ENCODE data around the gene NDUFA13. TPM values are rescaled to one million over a fixed set of nuclear protein-coding genes. Genes with fewer than 3 reads are reported as not detected.

The NDUFA13 gene
- total RNA-seq, 1 donor from 2014 or later, result 394 TPM

- H3K27me3 Mint-ChIP-seq (ENCODE audit: unreplicated experiment), result peaks cover 9% of the 10 kb centered on the region
- peaks cover 13% of the 10 kb centered on the region for H3K9me3 Mint-ChIP-seq (ENCODE audit: unreplicated experiment)
- no peak for DNase-seq
- no peaks in the 10 kb centered on the region for H3K36me3 Mint-ChIP-seq (ENCODE audit: unreplicated experiment)
- TF ChIP-seq, protein P1, sequence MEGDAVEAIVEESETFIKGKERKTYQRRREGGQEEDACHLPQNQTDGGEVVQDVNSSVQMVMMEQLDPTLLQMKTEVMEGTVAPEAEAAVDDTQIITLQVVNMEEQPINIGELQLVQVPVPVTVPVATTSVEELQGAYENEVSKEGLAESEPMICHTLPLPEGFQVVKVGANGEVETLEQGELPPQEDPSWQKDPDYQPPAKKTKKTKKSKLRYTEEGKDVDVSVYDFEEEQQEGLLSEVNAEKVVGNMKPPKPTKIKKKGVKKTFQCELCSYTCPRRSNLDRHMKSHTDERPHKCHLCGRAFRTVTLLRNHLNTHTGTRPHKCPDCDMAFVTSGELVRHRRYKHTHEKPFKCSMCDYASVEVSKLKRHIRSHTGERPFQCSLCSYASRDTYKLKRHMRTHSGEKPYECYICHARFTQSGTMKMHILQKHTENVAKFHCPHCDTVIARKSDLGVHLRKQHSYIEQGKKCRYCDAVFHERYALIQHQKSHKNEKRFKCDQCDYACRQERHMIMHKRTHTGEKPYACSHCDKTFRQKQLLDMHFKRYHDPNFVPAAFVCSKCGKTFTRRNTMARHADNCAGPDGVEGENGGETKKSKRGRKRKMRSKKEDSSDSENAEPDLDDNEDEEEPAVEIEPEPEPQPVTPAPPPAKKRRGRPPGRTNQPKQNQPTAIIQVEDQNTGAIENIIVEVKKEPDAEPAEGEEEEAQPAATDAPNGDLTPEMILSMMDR (IDR thresholded peaks at IDR 0.05; ENCODE audit: partially characterized antibody, unreplicated experiment), result no peak
- no peak overlapping the region for H3K27ac Mint-ChIP-seq (ENCODE audit: unreplicated experiment)
- H3K4me1 Mint-ChIP-seq (ENCODE audit: low read depth, unreplicated experiment), result peaks cover 5% of the 10 kb centered on the region
- no peak overlapping the region for H3K4me3 Mint-ChIP-seq (ENCODE audit: unreplicated experiment)
Observed at GRCh38 chr19:19495614-19496603, 20.1 kb upstream of the NDUFA13 start.

DNA sequence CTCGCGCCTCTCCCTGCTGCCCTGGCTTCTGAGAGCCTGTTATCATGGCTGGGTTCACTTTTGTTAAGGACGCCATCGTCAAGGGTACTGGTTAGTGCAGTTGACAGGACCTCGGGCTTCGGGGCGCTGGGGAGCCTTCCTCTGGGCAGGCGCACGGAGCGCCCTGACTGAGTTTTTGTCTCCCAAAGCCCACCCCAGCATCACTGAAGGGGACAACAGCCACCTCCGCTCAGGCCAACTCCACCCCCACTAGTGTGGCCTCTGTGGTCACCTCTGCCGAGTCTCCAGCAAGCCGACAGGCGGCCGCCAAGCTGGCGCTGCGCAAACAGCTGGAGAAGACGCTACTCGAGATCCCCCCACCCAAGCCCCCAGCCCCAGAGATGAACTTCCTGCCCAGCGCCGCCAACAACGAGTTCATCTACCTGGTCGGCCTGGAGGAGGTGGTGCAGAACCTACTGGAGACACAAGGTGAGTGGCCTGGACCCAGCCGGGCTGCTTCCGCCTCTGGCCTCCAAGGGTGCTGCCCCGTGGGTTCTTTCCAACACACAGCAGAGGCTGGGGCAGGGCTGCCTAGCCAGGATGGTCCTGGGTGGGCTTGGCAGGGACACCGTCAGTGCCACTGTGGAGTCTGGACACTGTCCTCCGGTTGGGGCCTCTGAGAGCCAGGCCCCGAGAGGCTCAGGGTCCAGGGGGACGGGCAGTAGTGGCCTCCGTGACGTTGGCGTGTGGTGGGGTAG, 17.6 kb upstream of the NDUFA13 start:
- no peak for DNase-seq
- H3K9me3 Mint-ChIP-seq (ENCODE audit: unreplicated experiment), result peaks cover 19% of the 10 kb centered on the region
- H3K36me3 Mint-ChIP-seq (ENCODE audit: unreplicated experiment), result no peaks in the 10 kb centered on the region
- H3K27me3 Mint-ChIP-seq (ENCODE audit: unreplicated experiment), result peaks cover 11% of the 10 kb centered on the region
- no peak overlapping the region for H3K27ac Mint-ChIP-seq (ENCODE audit: unreplicated experiment)
- H3K4me1 Mint-ChIP-seq (ENCODE audit: low read depth, unreplicated experiment), result peaks cover 5% of the 10 kb centered on the region
- TF ChIP-seq, protein P1 (IDR thresholded peaks at IDR 0.05; ENCODE audit: partially characterized antibody, unreplicated experiment), result no peak
- no peak overlapping the region for H3K4me3 Mint-ChIP-seq (ENCODE audit: unreplicated experiment)

DNA sequence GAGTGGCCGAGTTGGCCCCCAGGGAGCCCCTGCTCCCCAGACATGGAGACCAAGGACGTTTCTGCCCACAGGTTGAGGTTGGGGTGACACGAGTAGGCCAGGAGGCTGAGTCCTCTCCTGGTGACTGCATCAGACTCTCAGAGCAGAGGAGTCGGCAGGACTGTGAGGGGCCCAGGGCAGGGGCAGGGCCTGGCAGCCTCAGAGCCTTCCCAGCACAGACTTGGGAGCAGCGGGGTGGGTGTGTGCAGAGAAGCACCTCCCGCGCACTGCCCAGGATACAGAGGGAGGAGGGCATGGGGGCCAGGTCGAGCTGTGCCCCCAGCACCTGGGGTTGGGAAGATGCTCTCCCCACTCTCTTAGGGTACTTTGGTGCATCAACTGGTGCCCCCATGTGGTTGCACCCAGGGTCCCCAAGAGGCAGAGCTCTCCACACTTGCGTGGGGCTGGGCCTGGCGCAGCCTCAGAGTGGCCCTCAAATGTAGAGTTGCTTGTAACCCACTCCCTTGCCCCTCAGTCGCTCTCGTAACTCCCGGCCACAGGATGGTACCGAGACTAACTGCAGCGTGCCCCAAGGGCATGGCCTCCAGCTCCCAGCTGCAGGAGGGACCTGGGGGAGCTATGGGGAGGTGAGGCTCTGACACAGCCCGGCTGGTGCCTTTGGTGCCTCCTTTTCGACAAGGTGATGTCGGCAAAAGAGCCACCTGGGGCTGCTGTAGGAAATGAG, 16.6 kb upstream of the NDUFA13 start:
- Mint-ChIP-seq H3K36me3 (ENCODE audit: unreplicated experiment) (no peaks in the 10 kb centered on the region), H3K4me1 (ENCODE audit: low read depth, unreplicated experiment) (no peaks in the 10 kb centered on the region), H3K27ac (ENCODE audit: unreplicated experiment) (no peak overlapping the region), H3K9me3 (ENCODE audit: unreplicated experiment) (peaks cover 21% of the 10 kb centered on the region), H3K27me3 (ENCODE audit: unreplicated experiment) (peaks cover 11% of the 10 kb centered on the region), H3K4me3 (ENCODE audit: unreplicated experiment) (no peak overlapping the region)
- no peak for DNase-seq
- TF ChIP-seq, protein P1 (IDR thresholded peaks at IDR 0.05; ENCODE audit: partially characterized antibody, unreplicated experiment), result no peak

GRCh38 chr19:19500975-19501644, 14.9 kb upstream of the NDUFA13 start:
- no peak for DNase-seq
- Mint-ChIP-seq H3K4me3 (ENCODE audit: unreplicated experiment) (no peak overlapping the region), H3K27me3 (ENCODE audit: unreplicated experiment) (peaks cover 11% of the 10 kb centered on the region), H3K9me3 (ENCODE audit: unreplicated experiment) (peaks cover 21% of the 10 kb centered on the region), H3K27ac (ENCODE audit: unreplicated experiment) (no peak overlapping the region), H3K36me3 (ENCODE audit: unreplicated experiment) (no peaks in the 10 kb centered on the region), H3K4me1 (ENCODE audit: low read depth, unreplicated experiment) (no peaks in the 10 kb centered on the region)
- TF ChIP-seq, protein P1 (IDR thresholded peaks at IDR 0.05; ENCODE audit: partially characterized antibody, unreplicated experiment), result no peak

All from glutamatergic neuron (in vitro differentiated cells).